Tibial nerve (tissue), 4 donors: ENCODE measurements around the gene SH3RF2. TPM values are rescaled to one million over a fixed set of nuclear protein-coding genes. Genes with fewer than 3 reads are reported as not detected.

Source experiments
- DNase-seq, 2 donors: peaks; one replicate each; pipeline ENCODE4 v3.0.0-alpha.2; 2019; ENCODE audit warnings: low spot score in 2 of 2
- H3K27ac ChIP-seq, 4 donors: fragments of 200-600 bp; sonication (generic) in 3 of 4; one replicate each; pipeline ENCODE4 v1.5.1; 2017 to 2019; ENCODE audit warnings: mild to moderate bottlenecking in 1 of 4
- H3K27me3 ChIP-seq, 2 donors: fragments of 200-600 bp; sonication (generic) in 1 of 2; one replicate each; pipeline versions ENCODE4 v1.5.1 to v1.6.0; 2017 to 2019
- H3K36me3 ChIP-seq, 3 donors: fragments of 200-600 bp; sonication (generic); one replicate each; pipeline ENCODE4 v1.5.1; 2018 to 2019
- H3K4me1 ChIP-seq, 4 donors: fragments of 200-600 bp; sonication (generic) in 3 of 4; one replicate each; pipeline ENCODE4 v1.5.1; 2017 to 2019
- H3K4me3 ChIP-seq, 4 donors: fragments of 200-600 bp; sonication (generic) in 3 of 4; one replicate each; pipeline ENCODE4 v1.5.1; 2017 to 2019; ENCODE audit warnings: mild to moderate bottlenecking in 1 of 4, moderate library complexity in 1 of 4
- H3K9me3 ChIP-seq, 4 donors: fragments of 200-600 bp; sonication (generic) in 3 of 4; one replicate each; pipeline ENCODE4 v1.5.1; 2017 to 2019
- EP300 ChIP-seq, 2 donors: sonication (generic); formaldehyde crosslinking; IDR thresholded peaks; one replicate each; pipeline ENCODE4 v1.6.1; 2017; ENCODE audit warnings: antibody characterized with exemption in 2 of 2, mild to moderate bottlenecking in 1 of 2
- POLR2A ChIP-seq, 2 donors: fragments of 450-650 bp; IDR thresholded peaks; one replicate each; pipeline ENCODE4 v1.6.1; 2017; ENCODE audit warnings: antibody characterized with exemption in 2 of 2, mild to moderate bottlenecking in 2 of 2, moderate library complexity in 2 of 2
- WGBS, 2 donors: methylation state at CpG; one replicate each; pipeline ENCODE4 v1.1.5; 2018; 5-methylcytosine and 5-hydroxymethylcytosine counted together
- total RNA-seq, 4 donors: library from RNA; depleted of rRNA; stranded (reverse); fragments of >200 nt; gene quantifications; one replicate each; pipeline ENCODE4 v1.1.0, GENCODE V29; 2016
- TF ChIP-seq, protein P1 (sequence below), 5 experiments: fragments of 200-600 bp in 3 of 5; fragments of 450-650 bp in 2 of 5; sonication (generic) in 3 of 5; IDR thresholded peaks; one replicate each; pipeline ENCODE4 v1.5.1; 2016 to 2019; ENCODE audit warnings: antibody characterized with exemption in 5 of 5, mild to moderate bottlenecking in 3 of 5, moderate library complexity in 2 of 5

SH3RF2 gene
- total RNA-seq, 4 donors from 2014 or later: 1.0 to 5.1 (median 2.0) TPM

DNA sequence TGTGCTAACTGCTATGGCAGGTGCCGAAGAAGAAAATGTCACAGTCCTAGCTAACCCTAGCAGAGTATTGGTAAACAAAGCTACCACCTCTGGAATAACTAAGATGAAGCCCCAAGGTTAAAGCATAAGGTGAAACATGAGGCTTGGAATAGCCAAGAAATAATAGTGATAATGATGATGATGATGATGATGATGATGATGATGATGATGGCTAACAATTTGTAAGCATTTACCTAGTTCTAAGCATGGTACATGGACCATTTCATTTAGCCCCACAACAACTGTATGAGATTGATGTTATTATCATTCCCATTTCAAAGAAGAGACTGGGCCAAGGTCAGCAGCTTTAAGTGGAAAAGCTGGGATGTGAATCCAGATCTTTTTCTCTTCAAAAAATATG, 35.3 kb downstream of the SH3RF2 start:
- no peak for DNase-seq
- Histone ChIP-seq H3K4me1 (no peaks in the 10 kb centered on the region), H3K9me3 (no peaks in the 10 kb centered on the region), H3K36me3 (no peaks in the 10 kb centered on the region), H3K27me3 (no peaks in the 10 kb centered on the region), H3K4me3 (no peak overlapping the region), H3K27ac (no peak overlapping the region)
- WGBS, 2 donors: 94 to 95% methylated on average over 1 of the region's 1 CpG
- TF ChIP-seq POLR2A (IDR thresholded peaks at IDR 0.05) (no peak), EP300 (IDR thresholded peaks at IDR 0.05) (no peak)
- TF ChIP-seq, protein P1, sequence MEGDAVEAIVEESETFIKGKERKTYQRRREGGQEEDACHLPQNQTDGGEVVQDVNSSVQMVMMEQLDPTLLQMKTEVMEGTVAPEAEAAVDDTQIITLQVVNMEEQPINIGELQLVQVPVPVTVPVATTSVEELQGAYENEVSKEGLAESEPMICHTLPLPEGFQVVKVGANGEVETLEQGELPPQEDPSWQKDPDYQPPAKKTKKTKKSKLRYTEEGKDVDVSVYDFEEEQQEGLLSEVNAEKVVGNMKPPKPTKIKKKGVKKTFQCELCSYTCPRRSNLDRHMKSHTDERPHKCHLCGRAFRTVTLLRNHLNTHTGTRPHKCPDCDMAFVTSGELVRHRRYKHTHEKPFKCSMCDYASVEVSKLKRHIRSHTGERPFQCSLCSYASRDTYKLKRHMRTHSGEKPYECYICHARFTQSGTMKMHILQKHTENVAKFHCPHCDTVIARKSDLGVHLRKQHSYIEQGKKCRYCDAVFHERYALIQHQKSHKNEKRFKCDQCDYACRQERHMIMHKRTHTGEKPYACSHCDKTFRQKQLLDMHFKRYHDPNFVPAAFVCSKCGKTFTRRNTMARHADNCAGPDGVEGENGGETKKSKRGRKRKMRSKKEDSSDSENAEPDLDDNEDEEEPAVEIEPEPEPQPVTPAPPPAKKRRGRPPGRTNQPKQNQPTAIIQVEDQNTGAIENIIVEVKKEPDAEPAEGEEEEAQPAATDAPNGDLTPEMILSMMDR (IDR thresholded peaks at IDR 0.05): no peak

DNA sequence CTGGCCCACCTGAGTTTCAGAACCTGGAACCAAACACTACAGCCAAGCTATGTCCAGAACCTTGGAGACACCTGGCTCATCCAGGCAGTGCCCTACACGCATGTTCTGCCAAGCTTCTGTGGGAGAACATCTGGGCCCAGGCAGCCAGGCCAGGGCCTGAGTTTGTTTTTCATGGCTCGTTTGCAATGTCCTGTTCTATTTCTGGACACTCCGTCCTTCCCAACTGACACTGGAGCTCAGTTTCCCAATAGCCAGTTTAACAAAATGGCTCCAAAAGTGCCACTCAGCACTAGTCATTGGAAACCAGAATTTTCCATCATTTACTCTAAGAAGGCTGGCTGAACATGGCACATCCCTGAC, 38.6 kb downstream of the SH3RF2 start:
- TF ChIP-seq EP300 (IDR thresholded peaks at IDR 0.05) (no peak), POLR2A (IDR thresholded peaks at IDR 0.05) (no peak)
- TF ChIP-seq, protein P1 (IDR thresholded peaks at IDR 0.05): no peak
- H3K4me1 ChIP-seq: no peaks in the 10 kb centered on the region
- no peaks in the 10 kb centered on the region for H3K9me3 ChIP-seq
- 74 to 76% methylated on average over 3 of the region's 3 CpGs for WGBS, 2 donors
- H3K4me3 ChIP-seq: no peak overlapping the region
- no peak for DNase-seq
- no peaks in the 10 kb centered on the region for H3K36me3 ChIP-seq
- H3K27me3 ChIP-seq: no peaks in the 10 kb centered on the region
- no peak overlapping the region for H3K27ac ChIP-seq

DNA sequence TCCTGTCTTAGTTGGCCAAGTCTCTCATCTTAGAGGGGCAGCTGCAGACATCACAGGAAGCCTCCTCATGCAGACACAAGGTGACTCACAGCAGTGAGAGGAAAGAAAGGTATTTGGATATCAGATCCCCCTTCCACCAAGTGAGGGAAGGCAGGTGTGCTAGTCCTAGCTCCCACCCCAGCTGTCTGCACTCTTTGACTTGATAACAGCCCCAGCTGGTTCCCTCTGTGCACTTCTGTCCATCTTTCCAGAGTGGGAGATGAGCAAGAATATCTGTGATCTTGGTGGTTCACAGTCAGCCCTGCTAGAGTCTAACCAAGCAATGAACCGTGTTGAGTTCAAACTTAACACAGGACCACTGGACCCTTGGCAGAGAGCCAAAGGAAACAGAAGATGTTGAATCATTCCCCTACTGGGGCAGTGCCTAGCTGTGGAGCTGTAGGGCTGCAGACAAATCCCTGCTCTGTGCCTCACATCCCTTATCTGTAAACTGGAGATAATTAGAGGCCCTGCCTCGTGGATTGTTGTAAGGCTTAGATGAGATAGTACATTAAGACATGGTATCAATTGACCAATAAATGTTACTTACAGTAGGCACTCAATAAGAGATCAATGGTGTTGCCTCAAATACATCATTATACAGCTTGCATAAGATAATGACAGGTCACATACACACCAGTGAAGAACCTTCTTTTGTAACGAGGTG, 39.1 kb downstream of the SH3RF2 start:
- WGBS, 2 donors: 34 to 35% methylated on average over 3 of the region's 3 CpGs
- H3K27me3 ChIP-seq: no peaks in the 10 kb centered on the region
- no peaks in the 10 kb centered on the region for H3K4me1 ChIP-seq
- H3K4me3 ChIP-seq: no peak overlapping the region
- TF ChIP-seq EP300 (IDR thresholded peaks at IDR 0.05): no peak
- TF ChIP-seq, protein P1 (IDR thresholded peaks at IDR 0.05): no peak
- no peak for TF ChIP-seq POLR2A (IDR thresholded peaks at IDR 0.05)
- DNase-seq: no peak
- H3K36me3 ChIP-seq: no peaks in the 10 kb centered on the region
- no peaks in the 10 kb centered on the region for H3K9me3 ChIP-seq
- no peak overlapping the region for H3K27ac ChIP-seq

GRCh38 chr5:145976431-145977155, 40.2 kb downstream of the SH3RF2 start:
- TF ChIP-seq EP300 (IDR thresholded peaks at IDR 0.05): no peak
- TF ChIP-seq, protein P1 (IDR thresholded peaks at IDR 0.05): no peak
- no peak for TF ChIP-seq POLR2A (IDR thresholded peaks at IDR 0.05)
- no peak overlapping the region for H3K4me3 ChIP-seq
- no peaks in the 10 kb centered on the region for H3K36me3 ChIP-seq
- H3K9me3 ChIP-seq: no peaks in the 10 kb centered on the region
- 54 to 68% methylated on average over 7 of the region's 7 CpGs for WGBS, 2 donors
- no peaks in the 10 kb centered on the region for H3K27me3 ChIP-seq
- H3K27ac ChIP-seq: no peak overlapping the region
- no peak for DNase-seq
- no peaks in the 10 kb centered on the region for H3K4me1 ChIP-seq

GRCh38 chr5:145978171-145978570, 41.8 kb downstream of the SH3RF2 start:
- H3K9me3 ChIP-seq: no peaks in the 10 kb centered on the region
- no peak overlapping the region for H3K27ac ChIP-seq
- whole genome bisulfite sequencing, 2 donors: 89 to 91% methylated on average over 3 of the region's 3 CpGs
- DNase-seq: no peak
- H3K4me3 ChIP-seq: no peak overlapping the region
- no peaks in the 10 kb centered on the region for H3K4me1 ChIP-seq
- H3K36me3 ChIP-seq: no peaks in the 10 kb centered on the region
- H3K27me3 ChIP-seq: no peaks in the 10 kb centered on the region
- TF ChIP-seq POLR2A (IDR thresholded peaks at IDR 0.05): no peak
- TF ChIP-seq, protein P1 (IDR thresholded peaks at IDR 0.05): no peak
- no peak for TF ChIP-seq EP300 (IDR thresholded peaks at IDR 0.05)
